ENCODE results near the gene SPEF2. TPM values are rescaled to one million over a fixed set of nuclear protein-coding genes. Genes with fewer than 3 reads are reported as not detected.

SPEF2 gene
- polyA plus RNA-seq, 2 donors = 0.69 to 1.4 TPM

GRCh38 chr5:35618304-35618636 lies 607 bp downstream of the SPEF2 start:
- Histone ChIP-seq H3K36me3 (ENCODE audit: control insufficient read depth in 2 of 2, insufficient read depth in 2 of 2, low read length in 1 of 2) (no peaks in the 10 kb centered on the region), H3K4me3 (ENCODE audit: low read depth in 1 of 2, low read length in 2 of 2) (peak overlapping the region; percentile 84 to 87), H3K27me3 (ENCODE audit: control insufficient read depth in 1 of 2, insufficient read depth in 2 of 2, low read length in 2 of 2) (no peaks in the 10 kb centered on the region), H3K27ac (ENCODE audit: low read depth in 2 of 2, low read length in 1 of 2) (no peak overlapping the region), H3K9me3 (ENCODE audit: control insufficient read depth in 2 of 2, insufficient read depth in 1 of 2, low read depth in 1 of 2, low read length in 1 of 2) (no peaks in the 10 kb centered on the region), H3K4me1 (ENCODE audit: control insufficient read depth in 2 of 2, insufficient read depth in 2 of 2, low read length in 1 of 2) (peaks cover 0 to 2% of the 10 kb centered on the region in 2 donors)
- WGBS, 2 donors = 0 to 3% methylated on average over 4 of the region's 4 CpGs

- no peaks in the 10 kb centered on the region for H3K27me3 ChIP-seq (ENCODE audit: control insufficient read depth in 1 of 2, insufficient read depth in 2 of 2, low read length in 2 of 2)
- no peak overlapping the region for H3K4me3 ChIP-seq (ENCODE audit: low read depth in 1 of 2, low read length in 2 of 2)
- peaks cover 0 to 2% of the 10 kb centered on the region in 2 donors for H3K4me1 ChIP-seq (ENCODE audit: control insufficient read depth in 2 of 2, insufficient read depth in 2 of 2, low read length in 1 of 2)
- no peak overlapping the region for H3K27ac ChIP-seq (ENCODE audit: low read depth in 2 of 2, low read length in 1 of 2)
- H3K36me3 ChIP-seq (ENCODE audit: control insufficient read depth in 2 of 2, insufficient read depth in 2 of 2, low read length in 1 of 2) = no peaks in the 10 kb centered on the region
- WGBS, 2 donors = 63% methylated on average over 2 of the region's 2 CpGs
- no peaks in the 10 kb centered on the region for H3K9me3 ChIP-seq (ENCODE audit: control insufficient read depth in 2 of 2, insufficient read depth in 1 of 2, low read depth in 1 of 2, low read length in 1 of 2)
These were observed 1.1 kb downstream of the SPEF2 start for GRCh38 chr5:35618781-35619180.

- Histone ChIP-seq H3K36me3 (ENCODE audit: control insufficient read depth in 2 of 2, insufficient read depth in 2 of 2, low read length in 1 of 2) (no peaks in the 10 kb centered on the region), H3K27me3 (ENCODE audit: control insufficient read depth in 1 of 2, insufficient read depth in 2 of 2, low read length in 2 of 2) (no peaks in the 10 kb centered on the region), H3K27ac (ENCODE audit: low read depth in 2 of 2, low read length in 1 of 2) (no peak overlapping the region), H3K4me1 (ENCODE audit: control insufficient read depth in 2 of 2, insufficient read depth in 2 of 2, low read length in 1 of 2) (peaks cover 0 to 2% of the 10 kb centered on the region in 2 donors), H3K4me3 (ENCODE audit: low read depth in 1 of 2, low read length in 2 of 2) (no peak overlapping the region), H3K9me3 (ENCODE audit: control insufficient read depth in 2 of 2, insufficient read depth in 1 of 2, low read depth in 1 of 2, low read length in 1 of 2) (no peaks in the 10 kb centered on the region)
- WGBS, 2 donors = 74 to 80% methylated on average over 3 of the region's 3 CpGs
These were observed 5.3 kb downstream of the SPEF2 start for GRCh38 chr5:35622974-35623373.

GRCh38 chr5:35623991-35624390 lies 6.3 kb downstream of the SPEF2 start:
- H3K27ac ChIP-seq (ENCODE audit: low read depth in 2 of 2, low read length in 1 of 2) = no peak overlapping the region
- no peak overlapping the region for H3K4me3 ChIP-seq (ENCODE audit: low read depth in 1 of 2, low read length in 2 of 2)
- H3K9me3 ChIP-seq (ENCODE audit: control insufficient read depth in 2 of 2, insufficient read depth in 1 of 2, low read depth in 1 of 2, low read length in 1 of 2) = no peaks in the 10 kb centered on the region
- no peaks in the 10 kb centered on the region for H3K36me3 ChIP-seq (ENCODE audit: control insufficient read depth in 2 of 2, insufficient read depth in 2 of 2, low read length in 1 of 2)
- H3K4me1 ChIP-seq (ENCODE audit: control insufficient read depth in 2 of 2, insufficient read depth in 2 of 2, low read length in 1 of 2) = no peaks in the 10 kb centered on the region
- H3K27me3 ChIP-seq (ENCODE audit: control insufficient read depth in 1 of 2, insufficient read depth in 2 of 2, low read length in 2 of 2) = no peaks in the 10 kb centered on the region

GRCh38 chr5:35626108-35626507 lies 8.4 kb downstream of the SPEF2 start:
- Histone ChIP-seq H3K36me3 (ENCODE audit: control insufficient read depth in 2 of 2, insufficient read depth in 2 of 2, low read length in 1 of 2) (no peaks in the 10 kb centered on the region), H3K9me3 (ENCODE audit: control insufficient read depth in 2 of 2, insufficient read depth in 1 of 2, low read depth in 1 of 2, low read length in 1 of 2) (no peaks in the 10 kb centered on the region), H3K4me3 (ENCODE audit: low read depth in 1 of 2, low read length in 2 of 2) (no peak overlapping the region), H3K27ac (ENCODE audit: low read depth in 2 of 2, low read length in 1 of 2) (no peak overlapping the region), H3K4me1 (ENCODE audit: control insufficient read depth in 2 of 2, insufficient read depth in 2 of 2, low read length in 1 of 2) (no peaks in the 10 kb centered on the region), H3K27me3 (ENCODE audit: control insufficient read depth in 1 of 2, insufficient read depth in 2 of 2, low read length in 2 of 2) (no peaks in the 10 kb centered on the region)
- WGBS, 2 donors = 79 to 86% methylated on average over 1 of the region's 1 CpG

- WGBS, 2 donors = 89 to 90% methylated on average over 1 of the region's 1 CpG
These were observed 8.9 kb downstream of the SPEF2 start for GRCh38 chr5:35626553-35626952.

GRCh38 chr5:35634326-35634725 lies 16.7 kb downstream of the SPEF2 start:
- no peak overlapping the region for H3K4me3 ChIP-seq (ENCODE audit: low read depth in 1 of 2, low read length in 2 of 2)
- no peaks in the 10 kb centered on the region for H3K9me3 ChIP-seq (ENCODE audit: control insufficient read depth in 2 of 2, insufficient read depth in 1 of 2, low read depth in 1 of 2, low read length in 1 of 2)
- H3K36me3 ChIP-seq (ENCODE audit: control insufficient read depth in 2 of 2, insufficient read depth in 2 of 2, low read length in 1 of 2) = no peaks in the 10 kb centered on the region
- H3K4me1 ChIP-seq (ENCODE audit: control insufficient read depth in 2 of 2, insufficient read depth in 2 of 2, low read length in 1 of 2) = no peaks in the 10 kb centered on the region
- no peak overlapping the region for H3K27ac ChIP-seq (ENCODE audit: low read depth in 2 of 2, low read length in 1 of 2)
- no peaks in the 10 kb centered on the region for H3K27me3 ChIP-seq (ENCODE audit: control insufficient read depth in 1 of 2, insufficient read depth in 2 of 2, low read length in 2 of 2)

More at GRCh38 chr5:35626553-35626952, 8.9 kb downstream of the SPEF2 start:
- Histone ChIP-seq H3K4me1 (ENCODE audit: control insufficient read depth in 2 of 2, insufficient read depth in 2 of 2, low read length in 1 of 2) (no peaks in the 10 kb centered on the region), H3K27ac (ENCODE audit: low read depth in 2 of 2, low read length in 1 of 2) (no peak overlapping the region), H3K9me3 (ENCODE audit: control insufficient read depth in 2 of 2, insufficient read depth in 1 of 2, low read depth in 1 of 2, low read length in 1 of 2) (no peaks in the 10 kb centered on the region), H3K4me3 (ENCODE audit: low read depth in 1 of 2, low read length in 2 of 2) (no peak overlapping the region), H3K27me3 (ENCODE audit: control insufficient read depth in 1 of 2, insufficient read depth in 2 of 2, low read length in 2 of 2) (no peaks in the 10 kb centered on the region), H3K36me3 (ENCODE audit: control insufficient read depth in 2 of 2, insufficient read depth in 2 of 2, low read length in 1 of 2) (no peaks in the 10 kb centered on the region)

GRCh38 chr5:35640623-35641022 lies 23.0 kb downstream of the SPEF2 start:
- no peak overlapping the region for H3K4me3 ChIP-seq (ENCODE audit: low read depth in 1 of 2, low read length in 2 of 2)
- no peaks in the 10 kb centered on the region for H3K9me3 ChIP-seq (ENCODE audit: control insufficient read depth in 2 of 2, insufficient read depth in 1 of 2, low read depth in 1 of 2, low read length in 1 of 2)
- WGBS, 2 donors = 82 to 91% methylated on average over 4 of the region's 4 CpGs
- no peak overlapping the region for H3K27ac ChIP-seq (ENCODE audit: low read depth in 2 of 2, low read length in 1 of 2)
- no peaks in the 10 kb centered on the region for H3K36me3 ChIP-seq (ENCODE audit: control insufficient read depth in 2 of 2, insufficient read depth in 2 of 2, low read length in 1 of 2)
- H3K27me3 ChIP-seq (ENCODE audit: control insufficient read depth in 1 of 2, insufficient read depth in 2 of 2, low read length in 2 of 2) = no peaks in the 10 kb centered on the region
- H3K4me1 ChIP-seq (ENCODE audit: control insufficient read depth in 2 of 2, insufficient read depth in 2 of 2, low read length in 1 of 2) = no peaks in the 10 kb centered on the region

- no peak overlapping the region for H3K4me3 ChIP-seq (ENCODE audit: low read depth in 1 of 2, low read length in 2 of 2)
- no peak overlapping the region for H3K27ac ChIP-seq (ENCODE audit: low read depth in 2 of 2, low read length in 1 of 2)
- no peaks in the 10 kb centered on the region for H3K36me3 ChIP-seq (ENCODE audit: control insufficient read depth in 2 of 2, insufficient read depth in 2 of 2, low read length in 1 of 2)
- no peaks in the 10 kb centered on the region for H3K4me1 ChIP-seq (ENCODE audit: control insufficient read depth in 2 of 2, insufficient read depth in 2 of 2, low read length in 1 of 2)
- WGBS, 2 donors = 96 to 97% methylated on average over 3 of the region's 3 CpGs
- no peaks in the 10 kb centered on the region for H3K27me3 ChIP-seq (ENCODE audit: control insufficient read depth in 1 of 2, insufficient read depth in 2 of 2, low read length in 2 of 2)
- H3K9me3 ChIP-seq (ENCODE audit: control insufficient read depth in 2 of 2, insufficient read depth in 1 of 2, low read depth in 1 of 2, low read length in 1 of 2) = no peaks in the 10 kb centered on the region
These were observed 26.9 kb downstream of the SPEF2 start for GRCh38 chr5:35644543-35644942.

- H3K4me3 ChIP-seq (ENCODE audit: low read depth in 1 of 2, low read length in 2 of 2) = no peak overlapping the region
- H3K27ac ChIP-seq (ENCODE audit: low read depth in 2 of 2, low read length in 1 of 2) = no peak overlapping the region
- H3K27me3 ChIP-seq (ENCODE audit: control insufficient read depth in 1 of 2, insufficient read depth in 2 of 2, low read length in 2 of 2) = no peaks in the 10 kb centered on the region
- H3K9me3 ChIP-seq (ENCODE audit: control insufficient read depth in 2 of 2, insufficient read depth in 1 of 2, low read depth in 1 of 2, low read length in 1 of 2) = no peaks in the 10 kb centered on the region
- H3K4me1 ChIP-seq (ENCODE audit: control insufficient read depth in 2 of 2, insufficient read depth in 2 of 2, low read length in 1 of 2) = no peaks in the 10 kb centered on the region
- H3K36me3 ChIP-seq (ENCODE audit: control insufficient read depth in 2 of 2, insufficient read depth in 2 of 2, low read length in 1 of 2) = no peaks in the 10 kb centered on the region
- WGBS, 2 donors = 94 to 100% methylated on average over 1 of the region's 1 CpG
These were observed 29.5 kb downstream of the SPEF2 start for GRCh38 chr5:35647128-35647527.
